PFSK-1 (cell line): ENCODE measurements around the gene RBBP8NL.

ENCODE experiments used
- FOXP2 ChIP-seq: optimal IDR thresholded peaks from 2 replicates; pipeline ENCODE3; 2011; ENCODE audit warnings: borderline replicate concordance, control low read depth, inconsistent platforms; ENCODE audit not compliant: insufficient read depth; ENCODE audit errors: extremely low read length, extremely low read depth
- POLR2AphosphoS5 ChIP-seq: IDR thresholded peaks from 2 replicates; pipeline ENCODE4 v1.6.1; 2012; ENCODE audit warnings: low read depth, mild to moderate bottlenecking, control low read depth, low read length, moderate library complexity
- SIN3A ChIP-seq: IDR thresholded peaks from 2 replicates; pipeline ENCODE4 v1.6.1; 2012; ENCODE audit warnings: mild to moderate bottlenecking, low read length, moderate library complexity, borderline replicate concordance; ENCODE audit not compliant: insufficient read depth
- TAF1 ChIP-seq: IDR thresholded peaks from 2 replicates; pipeline ENCODE4 v1.6.1; 2012; ENCODE audit warnings: low read length, control low read depth, borderline replicate concordance; ENCODE audit not compliant: insufficient read depth
- TF ChIP-seq, protein P1 (sequence below), 2 experiments: IDR thresholded peaks; 2 replicates each; pipeline versions ENCODE4 v1.6.1 to v1.8.0; 2011 to 2012; ENCODE audit warnings: low read depth in 2 of 2, low read length in 2 of 2, control low read depth in 1 of 2, inconsistent platforms in 1 of 2, mild to moderate bottlenecking in 1 of 2, moderate library complexity in 1 of 2; ENCODE audit not compliant: insufficient read depth in 1 of 2

Gene RBBP8NL

DNA sequence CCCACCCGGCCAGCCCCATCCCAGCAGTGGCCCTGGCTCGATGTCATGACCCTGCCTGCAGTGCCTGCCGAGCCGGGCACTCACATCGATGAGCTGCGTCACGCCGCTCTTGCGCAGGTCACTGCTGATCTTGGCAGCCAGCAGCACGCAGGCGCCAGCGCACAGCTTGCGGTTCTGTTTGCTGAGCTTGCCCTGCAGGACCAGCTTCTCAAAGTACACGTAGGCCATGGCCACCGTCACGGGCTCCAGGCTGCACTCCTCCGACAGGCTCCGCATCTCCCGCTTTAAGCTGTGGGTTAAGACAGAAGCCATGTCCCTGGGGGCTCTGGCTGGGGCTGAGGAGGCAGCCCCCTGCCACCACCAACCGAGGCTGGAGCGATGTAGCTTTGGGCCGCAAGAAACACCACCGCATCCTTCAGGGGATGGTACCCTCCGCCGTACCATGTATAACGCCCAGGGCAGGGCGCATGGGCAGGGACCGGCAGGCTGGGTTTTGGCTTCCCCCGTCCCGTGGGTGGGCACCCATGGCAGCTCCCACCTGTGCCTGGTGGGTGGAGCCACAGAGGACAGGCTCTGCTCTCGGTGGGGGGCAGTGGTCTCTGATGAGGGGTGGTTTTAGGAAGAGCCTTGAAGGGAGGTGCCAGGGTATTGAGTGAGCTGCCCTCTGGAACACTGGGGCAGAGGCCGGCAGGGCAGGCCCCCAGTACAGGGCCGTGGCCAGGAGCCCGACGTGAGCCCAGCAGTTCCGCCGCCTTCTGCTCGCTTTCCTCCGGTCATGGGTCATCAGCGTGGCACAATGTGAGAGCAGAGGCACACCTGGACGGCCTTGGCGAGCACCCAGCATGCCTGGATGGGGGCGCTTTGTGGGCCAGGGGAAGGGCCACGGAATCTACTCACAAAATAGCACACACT, 35.9 kb downstream of the RBBP8NL start:
- TF ChIP-seq SIN3A (no peak), POLR2AphosphoS5 (no peak), FOXP2 (no peak), TAF1 (no peak)
- TF ChIP-seq, protein P1, sequence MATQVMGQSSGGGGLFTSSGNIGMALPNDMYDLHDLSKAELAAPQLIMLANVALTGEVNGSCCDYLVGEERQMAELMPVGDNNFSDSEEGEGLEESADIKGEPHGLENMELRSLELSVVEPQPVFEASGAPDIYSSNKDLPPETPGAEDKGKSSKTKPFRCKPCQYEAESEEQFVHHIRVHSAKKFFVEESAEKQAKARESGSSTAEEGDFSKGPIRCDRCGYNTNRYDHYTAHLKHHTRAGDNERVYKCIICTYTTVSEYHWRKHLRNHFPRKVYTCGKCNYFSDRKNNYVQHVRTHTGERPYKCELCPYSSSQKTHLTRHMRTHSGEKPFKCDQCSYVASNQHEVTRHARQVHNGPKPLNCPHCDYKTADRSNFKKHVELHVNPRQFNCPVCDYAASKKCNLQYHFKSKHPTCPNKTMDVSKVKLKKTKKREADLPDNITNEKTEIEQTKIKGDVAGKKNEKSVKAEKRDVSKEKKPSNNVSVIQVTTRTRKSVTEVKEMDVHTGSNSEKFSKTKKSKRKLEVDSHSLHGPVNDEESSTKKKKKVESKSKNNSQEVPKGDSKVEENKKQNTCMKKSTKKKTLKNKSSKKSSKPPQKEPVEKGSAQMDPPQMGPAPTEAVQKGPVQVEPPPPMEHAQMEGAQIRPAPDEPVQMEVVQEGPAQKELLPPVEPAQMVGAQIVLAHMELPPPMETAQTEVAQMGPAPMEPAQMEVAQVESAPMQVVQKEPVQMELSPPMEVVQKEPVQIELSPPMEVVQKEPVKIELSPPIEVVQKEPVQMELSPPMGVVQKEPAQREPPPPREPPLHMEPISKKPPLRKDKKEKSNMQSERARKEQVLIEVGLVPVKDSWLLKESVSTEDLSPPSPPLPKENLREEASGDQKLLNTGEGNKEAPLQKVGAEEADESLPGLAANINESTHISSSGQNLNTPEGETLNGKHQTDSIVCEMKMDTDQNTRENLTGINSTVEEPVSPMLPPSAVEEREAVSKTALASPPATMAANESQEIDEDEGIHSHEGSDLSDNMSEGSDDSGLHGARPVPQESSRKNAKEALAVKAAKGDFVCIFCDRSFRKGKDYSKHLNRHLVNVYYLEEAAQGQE (IDR thresholded peaks at IDR 0.05; ENCODE audit: insufficient read depth in 1 of 2, low read depth in 2 of 2, low read length in 2 of 2): no peak

DNA sequence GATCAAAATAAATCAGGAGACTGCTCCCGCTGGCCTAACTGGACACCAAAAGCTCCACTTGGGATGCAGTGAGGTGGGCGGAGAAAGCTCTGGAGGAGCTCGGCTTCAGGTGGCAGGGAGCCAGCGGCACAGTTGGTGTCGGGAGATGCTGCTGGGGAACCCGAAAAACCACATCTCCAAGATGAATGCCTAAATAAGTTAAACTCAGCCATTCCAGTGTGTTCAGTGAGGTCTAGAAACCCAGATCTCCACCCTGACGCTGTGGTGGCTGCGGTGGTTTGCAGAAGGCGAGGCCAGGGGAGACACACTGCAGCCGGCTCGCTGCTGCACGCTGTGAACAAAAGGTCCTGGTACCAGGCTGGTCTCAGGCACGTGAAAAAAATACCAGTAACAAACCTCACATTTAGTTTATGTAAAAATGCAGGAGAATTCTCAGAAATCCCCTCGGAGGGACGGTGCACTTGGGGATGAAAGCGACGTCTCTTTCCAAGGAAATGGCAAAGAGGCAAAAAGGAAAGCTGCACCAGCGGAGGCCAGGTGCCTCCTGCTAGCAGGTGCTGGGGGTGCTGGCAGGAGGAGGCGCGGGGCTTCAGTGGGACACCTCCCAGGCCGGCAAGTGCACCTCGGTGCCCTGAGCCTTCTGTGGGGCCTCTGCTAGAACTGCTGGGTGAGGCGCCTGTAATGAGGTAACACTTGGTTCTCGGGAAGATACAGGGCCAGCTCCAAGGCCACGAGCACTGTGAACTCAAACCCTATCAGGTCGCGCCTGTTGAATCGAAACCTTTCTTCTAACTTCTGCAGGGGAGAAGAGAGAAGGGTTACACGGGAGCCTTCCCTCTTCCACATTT, 36.8 kb downstream of the RBBP8NL start:
- TF ChIP-seq POLR2AphosphoS5: no peak
- no peak for TF ChIP-seq FOXP2
- TF ChIP-seq, protein P1 (IDR thresholded peaks at IDR 0.05; ENCODE audit: insufficient read depth in 1 of 2, low read depth in 2 of 2, low read length in 2 of 2): no peak
- TF ChIP-seq SIN3A: no peak
- no peak for TF ChIP-seq TAF1

DNA sequence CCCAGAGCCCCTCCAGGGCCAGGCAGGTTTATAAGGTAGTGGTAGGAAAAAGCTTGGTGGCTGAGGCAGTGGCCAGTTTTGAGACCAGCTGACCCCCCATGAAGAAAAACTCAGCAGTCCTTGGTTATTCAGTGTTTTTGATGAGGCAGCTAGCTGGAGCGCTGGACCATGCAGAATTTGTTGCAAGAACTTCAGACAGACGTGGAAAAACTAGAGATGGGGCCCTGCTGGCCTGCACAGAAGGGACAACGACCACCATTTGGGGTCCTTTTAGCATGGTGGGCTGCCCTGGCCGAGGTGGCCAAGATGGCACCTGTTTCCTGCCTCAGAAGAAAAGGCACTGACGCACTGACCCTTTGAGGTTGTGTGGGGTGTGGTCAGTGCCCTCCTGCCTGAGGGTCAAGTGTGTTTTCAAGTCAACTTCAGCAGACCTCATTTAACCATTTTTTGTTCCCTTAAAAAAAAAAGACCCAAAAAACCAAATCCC, 37.7 kb downstream of the RBBP8NL start:
- TF ChIP-seq FOXP2 (no peak), POLR2AphosphoS5 (no peak; the same call in 1 of the 2 replicates), SIN3A (no peak), TAF1 (no peak)
- TF ChIP-seq, protein P1 (IDR thresholded peaks at IDR 0.05; ENCODE audit: insufficient read depth in 1 of 2, low read depth in 2 of 2, low read length in 2 of 2): no peak

DNA sequence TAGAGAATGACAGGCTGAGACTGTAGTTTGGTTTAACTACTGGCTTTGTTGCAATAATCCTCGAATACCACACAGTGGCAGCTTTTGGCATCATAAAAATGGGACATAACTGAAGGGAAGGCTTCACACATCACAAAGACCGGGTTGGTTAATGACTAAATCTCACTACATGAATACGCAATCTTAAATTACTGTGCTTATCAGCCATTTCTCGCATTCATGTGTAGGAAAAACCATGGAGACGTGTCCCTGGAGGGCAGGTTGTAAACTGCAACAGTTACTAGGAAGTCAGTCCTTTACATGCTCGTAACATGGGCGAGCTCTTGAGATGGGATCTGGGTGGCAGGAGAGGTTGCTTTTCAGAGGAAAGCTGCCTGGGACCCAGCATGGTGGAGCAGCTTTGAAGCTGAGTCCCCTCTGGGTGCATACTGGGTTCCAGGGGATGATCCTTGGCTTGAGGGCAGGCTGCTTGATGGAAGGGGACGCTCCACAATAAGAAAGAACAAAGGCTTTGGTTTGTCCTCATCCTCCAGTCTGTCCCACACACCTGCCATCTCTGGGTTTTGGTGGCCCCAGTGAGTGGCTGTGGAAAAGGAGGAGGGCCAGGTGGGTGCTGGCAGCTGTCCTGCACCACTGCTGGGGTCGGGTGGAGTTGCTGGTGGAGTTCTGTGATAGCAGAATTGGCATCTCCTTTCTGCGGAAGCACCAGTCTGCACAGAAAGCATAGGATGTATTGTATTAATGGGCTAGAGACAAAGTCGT, 38.3 kb downstream of the RBBP8NL start:
- TF ChIP-seq, protein P1 (IDR thresholded peaks at IDR 0.05; ENCODE audit: insufficient read depth in 1 of 2, low read depth in 2 of 2, low read length in 2 of 2): no peak
- TF ChIP-seq POLR2AphosphoS5: peak; percentile 62
